Measurements from ENCODE around the gene KRTAP5-1.

- TF ChIP-seq CTCF (IDR thresholded peaks at IDR 0.05 in 2 of 3, conservative IDR thresholded peaks at IDR 0.05 in 1 of 3; ENCODE audit: control insufficient read depth in 2 of 3, extremely low read depth in 1 of 3, insufficient read depth in 1 of 3, low read depth in 3 of 3, low read length in 3 of 3) (no peak), EP300 (IDR thresholded peaks at IDR 0.05; ENCODE audit: borderline replicate concordance in 1 of 2, control insufficient read depth in 1 of 2, low read depth in 2 of 2, low read length in 2 of 2) (no peak), MEF2B (IDR thresholded peaks at IDR 0.05; ENCODE audit: partially characterized antibody, poor library complexity, severe bottlenecking) (no peak), DPF2 (IDR thresholded peaks at IDR 0.05) (no peak)
These were observed 37.0 kb upstream of the KRTAP5-1 start, which contains the start of gene KRTAP5-4 for GRCh38 chr11:1622086-1622485.
